HG03432 (cell line): ENCODE data around the gene METAP1D.
"Not testable (repeated sequence)": the region's sequence is repeated elsewhere in the genome, so short reads cannot be mapped to it uniquely, and the experiment has no call there.

Source experiments
- ATAC-seq: cut with Tn5 transposase; IDR thresholded peaks from one replicate; pipeline ENCODE4 v1.9.1; 2021; ENCODE audit warnings: mild to moderate bottlenecking, moderate library complexity; ENCODE audit not compliant: unreplicated experiment

Gene METAP1D

GRCh38 chr2:172047566-172048507, 48.1 kb downstream of the METAP1D start:
- no peak for ATAC-seq

GRCh38 chr2:172048508-172049503, 49.1 kb downstream of the METAP1D start:
- no peak for ATAC-seq

- ATAC-seq: no peak
Measured at GRCh38 chr2:172049567-172050120, 49.9 kb downstream of the METAP1D start.

GRCh38 chr2:172050479-172051125, 50.8 kb downstream of the METAP1D start:
- no peak for ATAC-seq

GRCh38 chr2:172052000-172052983, 52.5 kb downstream of the METAP1D start:
- ATAC-seq: no peak

- ATAC-seq: no peak
Measured at GRCh38 chr2:172053486-172053885, 53.7 kb downstream of the METAP1D start.

GRCh38 chr2:172056293-172056692, 56.5 kb downstream of the METAP1D start:
- ATAC-seq: no peak

- no peak for ATAC-seq
Measured at GRCh38 chr2:172058660-172059059, 58.9 kb downstream of the METAP1D start.

- ATAC-seq: not testable (repeated sequence)
Measured at GRCh38 chr2:172060118-172060517, 60.4 kb downstream of the METAP1D start.

GRCh38 chr2:172062402-172063004, 62.8 kb downstream of the METAP1D start:
- ATAC-seq: no peak

GRCh38 chr2:172063446-172063845, 63.7 kb downstream of the METAP1D start:
- no peak for ATAC-seq

- no peak for ATAC-seq
Measured at GRCh38 chr2:172065111-172065510, 65.4 kb downstream of the METAP1D start.

- ATAC-seq: no peak
Measured at GRCh38 chr2:172066394-172066886, 66.7 kb downstream of the METAP1D start.

- ATAC-seq: not testable (repeated sequence)
Measured at GRCh38 chr2:172067905-172068304, 68.2 kb downstream of the METAP1D start.

GRCh38 chr2:172070936-172071335, 71.2 kb downstream of the METAP1D start:
- no peak for ATAC-seq

- ATAC-seq: no peak
Measured at GRCh38 chr2:172072303-172072702, 72.5 kb downstream of the METAP1D start.

- ATAC-seq: no peak
Measured at GRCh38 chr2:172072706-172073105, 73.0 kb downstream of the METAP1D start.

GRCh38 chr2:172073518-172073917, 73.8 kb downstream of the METAP1D start:
- no peak for ATAC-seq

GRCh38 chr2:172074254-172074653, 74.5 kb downstream of the METAP1D start:
- ATAC-seq: no peak
